ENCODE measurements around the gene PCNX3. TPM values are rescaled to one million over a fixed set of nuclear protein-coding genes. Genes with fewer than 3 reads are reported as not detected.

The PCNX3 gene
- total and polyA plus RNA-seq, 2 donors (not counting 3 experiments of a cell fraction or from before 2014, with no cell fraction given), result 42.6 to 53.9 TPM

DNA sequence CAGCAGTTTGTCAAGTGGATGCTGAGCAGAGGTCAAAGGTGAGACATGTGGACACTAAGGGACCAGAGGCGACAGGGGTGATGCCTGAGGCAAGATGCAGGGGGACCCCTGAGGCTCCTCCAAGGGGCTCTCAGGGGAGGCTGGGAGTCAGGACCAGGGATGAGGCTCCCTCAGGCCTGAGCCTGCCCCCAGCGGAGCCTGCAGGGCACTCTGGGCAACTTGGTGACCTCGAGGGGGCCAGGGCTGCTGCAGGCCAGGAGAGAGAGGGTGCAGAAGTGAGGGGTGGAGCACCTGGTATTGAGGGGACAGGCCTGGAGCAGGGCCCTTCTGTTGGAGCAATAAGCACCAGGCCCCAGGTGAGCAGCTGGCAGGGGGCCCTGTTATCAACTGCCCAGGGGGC lies 33.6 kb upstream of the PCNX3 start:
- H3K27me3 ChIP-seq (ENCODE audit: control insufficient read depth in 2 of 2, insufficient read depth in 2 of 2, low read length in 2 of 2), result no peaks in the 10 kb centered on the region
- DNase-seq (ENCODE audit: low read depth, low spot score), result no peak
- dilution Hi-C loops (cut with MboI; ENCODE audit: extremely low pct_ligation_motif_present, low sequenced_read_pairs), result no loop called here
- peaks cover 7% of the 10 kb centered on the region for H3K4me1 ChIP-seq (ENCODE audit: control insufficient read depth, extremely low read depth, insufficient read depth, low read length)
- H3K79me2 ChIP-seq (ENCODE audit: control insufficient read depth, insufficient read depth, low read length), result no peaks in the 10 kb centered on the region
- no peak overlapping the region for H3K9ac ChIP-seq (replicated peaks; ENCODE audit: extremely low read depth, insufficient read depth, low read length)
- no peak for TF ChIP-seq FOS (IDR thresholded peaks at IDR 0.05; ENCODE audit: borderline replicate concordance, insufficient read depth, low read length)
- TF ChIP-seq, protein P1, sequence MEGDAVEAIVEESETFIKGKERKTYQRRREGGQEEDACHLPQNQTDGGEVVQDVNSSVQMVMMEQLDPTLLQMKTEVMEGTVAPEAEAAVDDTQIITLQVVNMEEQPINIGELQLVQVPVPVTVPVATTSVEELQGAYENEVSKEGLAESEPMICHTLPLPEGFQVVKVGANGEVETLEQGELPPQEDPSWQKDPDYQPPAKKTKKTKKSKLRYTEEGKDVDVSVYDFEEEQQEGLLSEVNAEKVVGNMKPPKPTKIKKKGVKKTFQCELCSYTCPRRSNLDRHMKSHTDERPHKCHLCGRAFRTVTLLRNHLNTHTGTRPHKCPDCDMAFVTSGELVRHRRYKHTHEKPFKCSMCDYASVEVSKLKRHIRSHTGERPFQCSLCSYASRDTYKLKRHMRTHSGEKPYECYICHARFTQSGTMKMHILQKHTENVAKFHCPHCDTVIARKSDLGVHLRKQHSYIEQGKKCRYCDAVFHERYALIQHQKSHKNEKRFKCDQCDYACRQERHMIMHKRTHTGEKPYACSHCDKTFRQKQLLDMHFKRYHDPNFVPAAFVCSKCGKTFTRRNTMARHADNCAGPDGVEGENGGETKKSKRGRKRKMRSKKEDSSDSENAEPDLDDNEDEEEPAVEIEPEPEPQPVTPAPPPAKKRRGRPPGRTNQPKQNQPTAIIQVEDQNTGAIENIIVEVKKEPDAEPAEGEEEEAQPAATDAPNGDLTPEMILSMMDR (IDR thresholded peaks at IDR 0.05; ENCODE audit: extremely low read depth in 1 of 2, insufficient read depth in 1 of 2, low read depth in 1 of 2, low read length in 2 of 2), result no peak
- no peak for TF ChIP-seq MYC (IDR thresholded peaks at IDR 0.05; ENCODE audit: low read depth, low read length)
- TF ChIP-seq JUN (IDR thresholded peaks at IDR 0.05; ENCODE audit: borderline replicate concordance, insufficient read depth, insufficient read length, low read depth), result no peak
- TF ChIP-seq, protein P2, sequence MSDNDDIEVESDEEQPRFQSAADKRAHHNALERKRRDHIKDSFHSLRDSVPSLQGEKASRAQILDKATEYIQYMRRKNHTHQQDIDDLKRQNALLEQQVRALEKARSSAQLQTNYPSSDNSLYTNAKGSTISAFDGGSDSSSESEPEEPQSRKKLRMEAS (IDR thresholded peaks at IDR 0.05; ENCODE audit: insufficient read depth, insufficient read length), result no peak
- no peak for TF ChIP-seq GATA2 (IDR thresholded peaks at IDR 0.05; ENCODE audit: insufficient read depth, insufficient read length, low read depth, low read length)
- no peak for TF ChIP-seq EZH2 (IDR thresholded peaks at IDR 0.05; ENCODE audit: borderline replicate concordance, low read depth, low read length, severe bottlenecking)
- TF ChIP-seq POLR2AphosphoS5 (IDR thresholded peaks at IDR 0.05; ENCODE audit: insufficient read depth, low read depth, low read length), result no peak
- TF ChIP-seq POLR2A (IDR thresholded peaks at IDR 0.05; ENCODE audit: low read depth, low read length), result no peak
- intact Hi-C loops (cut with micrococcal nuclease), result no loop called here
- no TSS peak for BruUV-seq (replicated peaks)
- no peak overlapping the region for H3K4me3 ChIP-seq (replicated peaks in 1 of 3; ENCODE audit: insufficient read depth in 1 of 3, low read depth in 1 of 3, low read length in 3 of 3)
- ChIA-PET CTCF (no interaction called here), POLR2A (no interaction called here)
- H3K4me2 ChIP-seq (ENCODE audit: insufficient read depth, low read length), result no peak overlapping the region
- no peak overlapping the region for H2AFZ ChIP-seq (ENCODE audit: low read depth, low read length)
- no peaks in the 10 kb centered on the region for H3K36me3 ChIP-seq (ENCODE audit: control insufficient read depth in 2 of 2, extremely low read depth in 1 of 2, insufficient read depth in 2 of 2, low read length in 2 of 2)
- no peaks in the 10 kb centered on the region for H3K9me3 ChIP-seq (replicated peaks; ENCODE audit: control insufficient read depth, insufficient read depth, low read length)
- no peak overlapping the region for H3K27ac ChIP-seq (ENCODE audit: insufficient read depth, low read depth, low read length)
- no peaks in the 10 kb centered on the region for H3K9me1 ChIP-seq (replicated peaks; ENCODE audit: control insufficient read depth, extremely low read depth, insufficient read depth, low read length)
- FAIRE-seq, result no peak
- H4K20me1 ChIP-seq (replicated peaks; ENCODE audit: control insufficient read depth, extremely low read depth, insufficient read depth, low read length), result no peaks in the 10 kb centered on the region
